ENCODE results near the gene TNFRSF19. TPM values are rescaled to one million over a fixed set of nuclear protein-coding genes. Genes with fewer than 3 reads are reported as not detected.

TNFRSF19 gene
- total RNA-seq, 1 experiment from 2014 or later = 6.0 TPM

- DNase-seq (ENCODE audit: low spot score) = no peak
Observed at GRCh38 chr13:23715762-23716235, 145.6 kb downstream of the TNFRSF19 start.

GRCh38 chr13:23716401-23716800 is 146.2 kb downstream of the TNFRSF19 start:
- DNase-seq (ENCODE audit: low spot score) = no peak

- DNase-seq (ENCODE audit: low spot score) = no peak
Observed at GRCh38 chr13:23718996-23719395, 148.8 kb downstream of the TNFRSF19 start.

GRCh38 chr13:23722726-23723453 is 152.7 kb downstream of the TNFRSF19 start:
- DNase-seq (ENCODE audit: low spot score) = no peak

GRCh38 chr13:23723471-23723870 is 153.3 kb downstream of the TNFRSF19 start:
- DNase-seq (ENCODE audit: low spot score) = peak; percentile 22

GRCh38 chr13:23724196-23724970 is 154.2 kb downstream of the TNFRSF19 start:
- no peak for DNase-seq (ENCODE audit: low spot score)

Other genes with a start within 250 kb of the TNFRSF19 start
- gene SACS, start 136.7 kb upstream of the TNFRSF19 start, total RNA-seq (2014; rRNA removed; shearing (Covaris generic)) = 36.2 and 49.7 TPM in 2 replicates